SJCRH30 (cell line): ENCODE data around the gene TEX36. TPM values are rescaled to one million over a fixed set of nuclear protein-coding genes. Genes with fewer than 3 reads are reported as not detected.
"Not testable (repeated sequence)": the region's sequence is repeated elsewhere in the genome, so short reads cannot be mapped to it uniquely, and the experiment has no call there.

Experiments used
- DNase-seq, 2 experiments: peaks; one replicate each; pipeline ENCODE4 v3.0.0-alpha.2; 2015 to 2020
- H3K27ac ChIP-seq: fragments of 250-450 bp; sonication (Bioruptor Pico); 2 replicates; pipeline ENCODE4 v1.5.1; 2020; ENCODE audit warnings: mild to moderate bottlenecking, moderate library complexity
- H3K27me3 ChIP-seq: fragments of 250-450 bp; sonication (Bioruptor Pico); 2 replicates; pipeline ENCODE4 v1.5.1; 2020; ENCODE audit warnings: mild to moderate bottlenecking, moderate library complexity
- H3K36me3 ChIP-seq: fragments of 250-450 bp; sonication (Bioruptor Pico); 2 replicates; pipeline ENCODE4 v1.5.1; 2020; ENCODE audit warnings: mild to moderate bottlenecking, moderate library complexity
- H3K4me1 ChIP-seq: fragments of 250-450 bp; sonication (Bioruptor Pico); 2 replicates; pipeline ENCODE4 v1.5.1; 2020; ENCODE audit warnings: mild to moderate bottlenecking, moderate library complexity
- H3K4me3 ChIP-seq: fragments of 250-450 bp; sonication (Bioruptor Pico); 2 replicates; pipeline ENCODE4 v1.5.1; 2020; ENCODE audit warnings: mild to moderate bottlenecking, moderate library complexity
- H3K9me3 ChIP-seq: fragments of 250-450 bp; sonication (Bioruptor Pico); replicated peaks from 2 replicates; pipeline ENCODE4 v1.5.1; 2020; ENCODE audit warnings: mild to moderate bottlenecking, moderate library complexity
- total RNA-seq: library from RNA; depleted of rRNA; stranded (reverse); fragments of >200 nt; shearing (Covaris generic); gene quantifications from 2 replicates; pipeline ENCODE4 v1.2.3, GENCODE V29; 2014

TEX36 gene
- total RNA-seq, 1 experiment from 2014 or later = not detected

DNA sequence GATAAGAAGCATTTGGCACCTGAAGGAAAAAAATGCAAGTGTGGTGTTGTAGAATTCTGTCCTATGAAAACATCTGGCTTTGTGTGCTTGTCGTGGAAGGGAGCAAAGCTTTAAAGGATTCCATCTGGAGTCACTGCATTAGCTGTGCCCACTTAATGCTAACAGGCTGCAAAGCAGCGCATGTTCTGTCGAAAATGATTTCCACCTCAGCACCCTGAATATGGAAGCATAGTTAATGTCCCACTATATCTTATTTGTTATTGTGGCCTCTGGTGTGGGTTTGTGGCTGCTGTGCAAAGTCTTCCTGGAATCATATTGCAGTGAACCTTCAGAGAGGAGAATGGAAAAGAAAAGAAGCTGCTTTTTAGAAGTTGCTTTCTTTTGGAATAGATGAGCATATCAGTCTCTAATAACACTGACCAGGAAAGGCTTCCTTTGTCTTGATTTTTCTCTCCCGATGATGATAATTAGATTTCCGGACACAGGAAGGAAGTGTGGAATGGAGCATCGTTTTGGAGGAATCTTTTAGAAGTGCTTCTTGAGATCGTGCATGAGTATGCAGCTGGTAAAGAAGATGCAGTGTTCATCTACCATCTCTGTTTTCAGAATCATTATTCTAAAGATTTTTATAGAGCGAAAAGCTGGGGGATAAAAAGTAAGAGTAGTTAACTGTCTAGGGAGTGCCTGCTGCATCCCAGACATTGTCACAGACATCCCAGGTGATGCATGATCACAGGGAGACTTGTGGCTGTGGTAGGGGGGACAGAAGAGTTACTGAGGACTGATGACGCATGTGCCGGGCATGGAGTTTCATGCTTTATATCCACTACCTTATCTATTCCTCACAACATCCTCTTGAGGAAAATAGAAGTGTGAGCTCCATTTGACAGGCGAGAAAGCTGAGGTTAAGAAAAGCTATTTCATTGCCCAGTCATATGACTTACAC is 54.6 kb downstream of the TEX36 start:
- Histone ChIP-seq H3K4me1 (no peaks in the 10 kb centered on the region), H3K9me3 (no peaks in the 10 kb centered on the region), H3K27me3 (no peaks in the 10 kb centered on the region), H3K27ac (no peak overlapping the region), H3K36me3 (no peaks in the 10 kb centered on the region), H3K4me3 (no peak overlapping the region)
- DNase-seq = no peak

- Histone ChIP-seq H3K4me3 (no peak overlapping the region), H3K27me3 (no peaks in the 10 kb centered on the region), H3K4me1 (no peaks in the 10 kb centered on the region), H3K27ac (no peak overlapping the region), H3K36me3 (no peaks in the 10 kb centered on the region), H3K9me3 (no peaks in the 10 kb centered on the region)
- no peak for DNase-seq
These were observed 55.3 kb downstream of the TEX36 start for GRCh38 chr10:125627646-125628045.

- Histone ChIP-seq H3K4me3 (no peak overlapping the region), H3K27me3 (no peaks in the 10 kb centered on the region), H3K9me3 (no peaks in the 10 kb centered on the region), H3K27ac (no peak overlapping the region), H3K4me1 (no peaks in the 10 kb centered on the region), H3K36me3 (no peaks in the 10 kb centered on the region)
- DNase-seq = no peak
These were observed 56.3 kb downstream of the TEX36 start for GRCh38 chr10:125626671-125627070.

GRCh38 chr10:125625586-125625985 is 57.4 kb downstream of the TEX36 start:
- no peaks in the 10 kb centered on the region for H3K9me3 ChIP-seq
- H3K27ac ChIP-seq = no peak overlapping the region
- no peak for DNase-seq
- H3K4me1 ChIP-seq = no peaks in the 10 kb centered on the region
- no peaks in the 10 kb centered on the region for H3K27me3 ChIP-seq
- H3K4me3 ChIP-seq = no peak overlapping the region
- H3K36me3 ChIP-seq = no peaks in the 10 kb centered on the region

- H3K4me1 ChIP-seq = no peaks in the 10 kb centered on the region
- no peak overlapping the region for H3K27ac ChIP-seq
- H3K36me3 ChIP-seq = no peaks in the 10 kb centered on the region
- H3K27me3 ChIP-seq = no peaks in the 10 kb centered on the region
- DNase-seq = no peak
- H3K4me3 ChIP-seq = no peak overlapping the region
- H3K9me3 ChIP-seq = no peaks in the 10 kb centered on the region
These were observed 58.2 kb downstream of the TEX36 start for GRCh38 chr10:125624800-125625199.

- H3K4me1 ChIP-seq = no peaks in the 10 kb centered on the region
- no peak for DNase-seq
- no peaks in the 10 kb centered on the region for H3K9me3 ChIP-seq
- no peaks in the 10 kb centered on the region for H3K27me3 ChIP-seq
- no peak overlapping the region for H3K4me3 ChIP-seq
- H3K27ac ChIP-seq = no peak overlapping the region
- no peaks in the 10 kb centered on the region for H3K36me3 ChIP-seq
These were observed 61.9 kb downstream of the TEX36 start for GRCh38 chr10:125621052-125621451.

DNA sequence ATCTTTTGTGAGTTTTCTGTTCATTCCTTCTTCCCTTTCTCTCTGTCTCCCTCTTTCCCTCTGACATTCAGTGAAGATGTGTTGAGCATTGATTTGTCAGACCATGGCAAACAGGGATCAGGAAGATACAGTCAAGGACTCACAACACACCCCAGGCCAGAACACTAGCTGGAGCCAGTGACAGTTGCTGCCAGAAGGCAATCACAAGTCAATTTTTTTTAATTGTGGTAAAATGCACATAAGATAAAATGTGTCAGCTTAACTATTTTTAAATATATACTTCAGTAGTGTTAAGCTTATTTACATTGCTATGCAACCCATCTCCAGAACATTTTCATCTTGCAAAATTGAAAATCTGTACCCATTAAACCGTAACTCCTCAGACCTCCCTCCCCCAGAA is 62.6 kb downstream of the TEX36 start:
- Histone ChIP-seq H3K36me3 (no peaks in the 10 kb centered on the region), H3K4me1 (no peaks in the 10 kb centered on the region), H3K4me3 (no peak overlapping the region), H3K27me3 (no peaks in the 10 kb centered on the region), H3K9me3 (no peaks in the 10 kb centered on the region), H3K27ac (no peak overlapping the region)
- DNase-seq = no peak

GRCh38 chr10:125613062-125613461 is 69.9 kb downstream of the TEX36 start:
- H3K36me3 ChIP-seq, DNase-seq, H3K9me3 ChIP-seq, H3K4me1 ChIP-seq, H3K27me3 ChIP-seq, H3K27ac ChIP-seq, H3K4me3 ChIP-seq: not testable (repeated sequence)

DNA sequence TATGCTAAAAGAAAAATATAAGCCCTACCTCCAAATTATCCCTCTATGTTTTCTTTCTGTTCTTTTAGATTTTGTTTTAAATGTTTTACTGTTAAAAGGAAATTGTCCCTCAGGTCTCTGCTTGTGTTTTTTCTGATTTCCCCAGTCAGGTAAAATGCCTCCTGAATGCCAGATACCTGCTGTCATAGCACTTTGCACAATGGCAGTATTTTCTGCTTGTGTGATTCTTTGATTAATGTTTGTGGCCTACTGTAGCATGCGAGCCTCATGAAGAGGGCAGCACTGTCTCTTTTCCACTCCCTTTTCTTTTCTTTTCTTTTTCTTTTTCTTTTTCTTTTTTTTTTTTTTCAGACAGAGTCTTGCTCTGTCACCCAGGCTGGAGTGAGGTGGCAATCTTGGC is 71.2 kb downstream of the TEX36 start:
- DNase-seq = no peak
- H3K27me3 ChIP-seq = no peaks in the 10 kb centered on the region
- H3K9me3 ChIP-seq = no peaks in the 10 kb centered on the region
- no peak overlapping the region for H3K27ac ChIP-seq
- no peaks in the 10 kb centered on the region for H3K4me1 ChIP-seq
- no peaks in the 10 kb centered on the region for H3K36me3 ChIP-seq
- H3K4me3 ChIP-seq = no peak overlapping the region

DNA sequence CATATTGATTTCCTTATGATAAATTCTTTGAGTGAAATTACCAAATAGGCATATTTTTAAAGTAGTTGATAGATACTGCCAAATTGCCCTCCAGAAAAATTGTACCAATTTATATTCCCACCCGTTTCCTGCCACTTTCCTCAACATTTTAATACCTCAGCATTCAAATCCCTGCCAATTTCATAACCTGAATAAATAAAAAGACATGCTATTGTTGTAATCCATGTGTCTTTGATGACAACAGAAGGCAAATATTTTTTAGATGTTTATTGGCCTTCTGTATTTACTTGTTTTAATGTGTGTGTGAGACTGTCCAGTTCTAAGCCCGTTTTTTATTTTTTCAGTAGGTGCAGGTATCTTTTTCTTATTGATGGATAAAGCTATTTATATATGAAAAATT is 71.7 kb downstream of the TEX36 start:
- Histone ChIP-seq H3K4me3 (no peak overlapping the region), H3K27ac (no peak overlapping the region), H3K9me3 (no peaks in the 10 kb centered on the region), H3K36me3 (no peaks in the 10 kb centered on the region), H3K4me1 (no peaks in the 10 kb centered on the region), H3K27me3 (no peaks in the 10 kb centered on the region)
- DNase-seq = no peak

DNA sequence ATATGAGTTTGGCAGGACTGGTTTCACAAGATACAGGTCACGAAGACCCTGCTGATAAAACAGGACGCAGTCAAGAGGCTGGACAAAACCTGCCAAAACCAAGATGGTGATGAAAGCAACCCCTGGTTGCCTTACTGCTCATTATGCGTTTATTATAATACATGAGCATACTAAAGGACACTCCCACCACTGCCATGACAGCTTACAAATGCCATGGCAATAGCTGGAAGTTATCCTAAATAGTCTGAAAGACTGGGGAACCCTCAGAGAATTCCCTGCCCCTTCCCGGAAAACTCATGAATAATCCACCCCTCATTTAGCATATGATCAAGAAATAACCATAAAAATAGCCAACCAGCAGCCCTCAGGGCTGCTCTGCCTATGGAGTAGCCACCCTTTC is 73.1 kb downstream of the TEX36 start:
- Histone ChIP-seq H3K27me3 (no peaks in the 10 kb centered on the region), H3K9me3 (no peaks in the 10 kb centered on the region), H3K36me3 (no peaks in the 10 kb centered on the region), H3K4me1 (no peaks in the 10 kb centered on the region), H3K27ac (no peak overlapping the region), H3K4me3 (no peak overlapping the region)
- no peak for DNase-seq

DNA sequence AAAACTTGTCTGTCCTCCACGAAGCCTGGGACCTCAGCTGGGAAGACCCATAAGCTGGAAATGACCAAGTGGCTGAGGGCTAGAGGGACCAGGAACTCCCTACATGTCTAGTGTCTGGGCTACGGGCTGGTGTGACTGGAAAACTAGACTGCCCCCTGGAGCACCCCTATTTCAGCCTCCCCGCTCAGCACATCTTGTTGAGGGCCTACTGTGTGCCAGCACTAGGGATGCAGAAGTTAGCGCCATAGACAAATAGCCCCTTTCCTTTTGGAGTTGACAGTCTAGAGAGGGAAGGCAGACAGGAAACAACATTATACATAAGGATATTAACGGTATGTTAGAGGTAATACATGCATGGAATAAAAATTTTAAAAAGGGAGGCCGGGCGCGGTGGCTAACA is 74.5 kb downstream of the TEX36 start:
- Histone ChIP-seq H3K27ac (no peak overlapping the region), H3K27me3 (no peaks in the 10 kb centered on the region), H3K4me1 (no peaks in the 10 kb centered on the region), H3K36me3 (no peaks in the 10 kb centered on the region), H3K9me3 (no peaks in the 10 kb centered on the region), H3K4me3 (no peak overlapping the region)
- DNase-seq = no peak

GRCh38 chr10:125607689-125608290 is 75.2 kb downstream of the TEX36 start:
- no peak for DNase-seq
- Histone ChIP-seq H3K27me3 (no peaks in the 10 kb centered on the region), H3K36me3 (no peaks in the 10 kb centered on the region), H3K4me1 (no peaks in the 10 kb centered on the region), H3K4me3 (no peak overlapping the region), H3K9me3 (no peaks in the 10 kb centered on the region), H3K27ac (no peak overlapping the region)

GRCh38 chr10:125606414-125607010 is 76.5 kb downstream of the TEX36 start:
- Histone ChIP-seq H3K27ac (no peak overlapping the region), H3K27me3 (no peaks in the 10 kb centered on the region), H3K9me3 (no peaks in the 10 kb centered on the region), H3K36me3 (no peaks in the 10 kb centered on the region), H3K4me1 (no peaks in the 10 kb centered on the region), H3K4me3 (no peak overlapping the region)
- DNase-seq = no peak
